ENCODE measurements around the gene RHBDL1.

RHBDL1 gene

DNA sequence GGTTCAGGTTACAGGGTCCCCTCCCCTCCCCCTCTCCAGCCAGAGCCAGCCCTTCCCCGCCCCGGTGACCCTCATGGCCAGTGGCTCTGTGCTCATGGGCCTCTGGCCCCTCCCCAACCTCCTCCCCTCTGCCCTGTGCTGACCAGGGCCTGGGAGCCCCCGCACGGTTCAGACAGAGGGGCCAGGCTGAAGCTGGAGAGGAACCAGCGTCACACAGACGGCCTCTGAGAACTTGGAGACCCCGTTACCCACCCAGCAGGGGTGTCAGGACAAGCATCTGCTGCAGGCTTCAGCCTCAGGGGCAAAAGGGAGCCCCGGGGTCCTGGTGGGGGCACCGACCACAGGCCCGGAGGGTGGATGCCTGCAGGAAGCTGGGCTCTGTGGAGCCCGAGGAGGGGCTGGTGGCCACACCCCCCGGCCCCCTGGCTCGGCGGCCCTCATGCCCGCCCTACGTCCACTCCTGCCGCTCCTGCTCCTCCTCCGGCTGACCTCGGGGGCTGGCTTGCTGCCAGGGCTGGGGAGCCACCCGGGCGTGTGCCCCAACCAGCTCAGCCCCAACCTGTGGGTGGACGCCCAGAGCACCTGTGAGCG lies 44.6 kb upstream of the RHBDL1 start, which contains the start of gene WFIKKN1:
Gene WFIKKN1, plus strand, starts transcription at position 171 of the 591 bp plus-strand sequence. Its CDS starts 269 bp downstream, at position 440.
- H3K4me1 ChIP-seq: no peaks in the 10 kb centered on the region
- H3K4me2 ChIP-seq (ENCODE audit: low read length): no peak within 1 kb of the TSS
- no peak within 1 kb of the TSS for H3K27ac ChIP-seq
- H3K27me3 ChIP-seq (ENCODE audit: control insufficient read depth, insufficient read depth, low read length): no peaks in the 10 kb centered on the region
- no peak within 1 kb of the TSS for H3K4me3 ChIP-seq (ENCODE audit: low read depth, low read length)
- no peaks in the 10 kb centered on the region for H3K79me2 ChIP-seq
- TF ChIP-seq, protein P1, sequence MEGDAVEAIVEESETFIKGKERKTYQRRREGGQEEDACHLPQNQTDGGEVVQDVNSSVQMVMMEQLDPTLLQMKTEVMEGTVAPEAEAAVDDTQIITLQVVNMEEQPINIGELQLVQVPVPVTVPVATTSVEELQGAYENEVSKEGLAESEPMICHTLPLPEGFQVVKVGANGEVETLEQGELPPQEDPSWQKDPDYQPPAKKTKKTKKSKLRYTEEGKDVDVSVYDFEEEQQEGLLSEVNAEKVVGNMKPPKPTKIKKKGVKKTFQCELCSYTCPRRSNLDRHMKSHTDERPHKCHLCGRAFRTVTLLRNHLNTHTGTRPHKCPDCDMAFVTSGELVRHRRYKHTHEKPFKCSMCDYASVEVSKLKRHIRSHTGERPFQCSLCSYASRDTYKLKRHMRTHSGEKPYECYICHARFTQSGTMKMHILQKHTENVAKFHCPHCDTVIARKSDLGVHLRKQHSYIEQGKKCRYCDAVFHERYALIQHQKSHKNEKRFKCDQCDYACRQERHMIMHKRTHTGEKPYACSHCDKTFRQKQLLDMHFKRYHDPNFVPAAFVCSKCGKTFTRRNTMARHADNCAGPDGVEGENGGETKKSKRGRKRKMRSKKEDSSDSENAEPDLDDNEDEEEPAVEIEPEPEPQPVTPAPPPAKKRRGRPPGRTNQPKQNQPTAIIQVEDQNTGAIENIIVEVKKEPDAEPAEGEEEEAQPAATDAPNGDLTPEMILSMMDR (IDR thresholded peaks at IDR 0.05): no peak
- no peaks in the 10 kb centered on the region for H3K9me3 ChIP-seq (ENCODE audit: control insufficient read depth, low read length)
- no peaks in the 10 kb centered on the region for H3K36me3 ChIP-seq (ENCODE audit: control insufficient read depth, insufficient read depth, low read length)
- no peak within 1 kb of the TSS for H3K9ac ChIP-seq
- no peak within 1 kb of the TSS for H2AFZ ChIP-seq

- no peaks in the 10 kb centered on the region for H3K79me2 ChIP-seq
- no peak overlapping the region for H3K4me3 ChIP-seq (ENCODE audit: low read depth, low read length)
- no peak overlapping the region for H3K4me2 ChIP-seq (ENCODE audit: low read length)
- H3K27ac ChIP-seq: no peak overlapping the region
- H3K36me3 ChIP-seq (ENCODE audit: control insufficient read depth, insufficient read depth, low read length): no peaks in the 10 kb centered on the region
- no peak overlapping the region for H2AFZ ChIP-seq
- H3K4me1 ChIP-seq: no peaks in the 10 kb centered on the region
- TF ChIP-seq, protein P1 (IDR thresholded peaks at IDR 0.05): no peak
- H3K27me3 ChIP-seq (ENCODE audit: control insufficient read depth, insufficient read depth, low read length): peaks cover 3% of the 10 kb centered on the region
- no peaks in the 10 kb centered on the region for H3K9me3 ChIP-seq (ENCODE audit: control insufficient read depth, low read length)
- no peak overlapping the region for H3K9ac ChIP-seq
These were observed 43.6 kb upstream of the RHBDL1 start for GRCh38 chr16:631808-632358.

GRCh38 chr16:632486-633335 lies 42.8 kb upstream of the RHBDL1 start:
- H3K27me3 ChIP-seq (ENCODE audit: control insufficient read depth, insufficient read depth, low read length): peaks cover 3% of the 10 kb centered on the region
- H3K36me3 ChIP-seq (ENCODE audit: control insufficient read depth, insufficient read depth, low read length): no peaks in the 10 kb centered on the region
- H3K4me2 ChIP-seq (ENCODE audit: low read length): no peak overlapping the region
- H3K4me3 ChIP-seq (ENCODE audit: low read depth, low read length): no peak overlapping the region
- no peaks in the 10 kb centered on the region for H3K4me1 ChIP-seq
- TF ChIP-seq, protein P1 (IDR thresholded peaks at IDR 0.05): no peak
- H3K9me3 ChIP-seq (ENCODE audit: control insufficient read depth, low read length): no peaks in the 10 kb centered on the region
- no peak overlapping the region for H3K9ac ChIP-seq
- H3K27ac ChIP-seq: no peak overlapping the region
- no peak overlapping the region for H2AFZ ChIP-seq
- no peaks in the 10 kb centered on the region for H3K79me2 ChIP-seq

DNA sequence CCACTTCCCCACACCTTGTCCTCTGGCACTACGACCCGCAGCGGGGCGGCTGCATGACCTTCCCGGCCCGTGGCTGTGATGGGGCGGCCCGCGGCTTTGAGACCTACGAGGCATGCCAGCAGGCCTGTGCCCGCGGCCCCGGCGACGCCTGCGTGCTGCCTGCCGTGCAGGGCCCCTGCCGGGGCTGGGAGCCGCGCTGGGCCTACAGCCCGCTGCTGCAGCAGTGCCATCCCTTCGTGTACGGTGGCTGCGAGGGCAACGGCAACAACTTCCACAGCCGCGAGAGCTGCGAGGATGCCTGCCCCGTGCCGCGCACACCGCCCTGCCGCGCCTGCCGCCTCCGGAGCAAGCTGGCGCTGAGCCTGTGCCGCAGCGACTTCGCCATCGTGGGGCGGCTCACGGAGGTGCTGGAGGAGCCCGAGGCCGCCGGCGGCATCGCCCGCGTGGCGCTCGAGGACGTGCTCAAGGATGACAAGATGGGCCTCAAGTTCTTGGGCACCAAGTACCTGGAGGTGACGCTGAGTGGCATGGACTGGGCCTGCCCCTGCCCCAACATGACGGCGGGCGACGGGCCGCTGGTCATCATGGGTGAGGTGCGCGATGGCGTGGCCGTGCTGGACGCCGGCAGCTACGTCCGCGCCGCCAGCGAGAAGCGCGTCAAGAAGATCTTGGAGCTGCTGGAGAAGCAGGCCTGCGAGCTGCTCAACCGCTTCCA lies 42.0 kb upstream of the RHBDL1 start:
- no peaks in the 10 kb centered on the region for H3K36me3 ChIP-seq (ENCODE audit: control insufficient read depth, insufficient read depth, low read length)

More for the DNA sequence above, 42.0 kb upstream of the RHBDL1 start:
- H3K9me3 ChIP-seq (ENCODE audit: control insufficient read depth, low read length): no peaks in the 10 kb centered on the region
- H3K79me2 ChIP-seq: no peaks in the 10 kb centered on the region
- H3K4me3 ChIP-seq (ENCODE audit: low read depth, low read length): no peak overlapping the region
- H3K27ac ChIP-seq: no peak overlapping the region
- no peak overlapping the region for H2AFZ ChIP-seq
- peaks cover 3% of the 10 kb centered on the region for H3K27me3 ChIP-seq (ENCODE audit: control insufficient read depth, insufficient read depth, low read length)
- no peak overlapping the region for H3K4me2 ChIP-seq (ENCODE audit: low read length)
- TF ChIP-seq, protein P1 (IDR thresholded peaks at IDR 0.05): no peak
- H3K4me1 ChIP-seq: peaks cover 2% of the 10 kb centered on the region
- H3K9ac ChIP-seq: no peak overlapping the region
